Neural progenitor cell (in vitro differentiated cells): ENCODE measurements around the gene CASQ1. TPM values are rescaled to one million over a fixed set of nuclear protein-coding genes. Genes with fewer than 3 reads are reported as not detected.
A peak's percentile ranks its signal among the peaks of the same experiment; 100 is the strongest.

ENCODE experiments used
- DNase-seq: peaks from one replicate; pipeline ENCODE4 v3.0.0-alpha.2; 2016; ENCODE audit warnings: low spot score
- H2AFZ ChIP-seq: fragments of 200-600 bp; sonication (generic); replicated peaks from 2 replicates; pipeline ENCODE4 v1.6.1; 2016; ENCODE audit warnings: antibody characterized with exemption
- H3F3A ChIP-seq: fragments of 200-600 bp; sonication (generic); 2 replicates; pipeline ENCODE4 v1.6.1; 2016; ENCODE audit warnings: antibody characterized with exemption, low read depth
- H3K27ac ChIP-seq: fragments of 200-600 bp; sonication (generic); 2 replicates; pipeline ENCODE4 v1.5.1; 2016; ENCODE audit warnings: mild to moderate bottlenecking
- H3K27me3 ChIP-seq: fragments of 200-600 bp; sonication (generic); 2 replicates; pipeline ENCODE4 v1.6.1; 2016; ENCODE audit warnings: mild to moderate bottlenecking, moderate library complexity
- H3K36me3 ChIP-seq: fragments of 200-600 bp; sonication (generic); 2 replicates; pipeline ENCODE4 v1.5.1; 2016
- H3K4me1 ChIP-seq: fragments of 200-600 bp; sonication (generic); 2 replicates; pipeline ENCODE4 v1.6.1; 2016; ENCODE audit warnings: mixed run types
- H3K4me2 ChIP-seq: fragments of 200-600 bp; sonication (generic); 2 replicates; pipeline ENCODE4 v1.6.1; 2016
- H3K4me3 ChIP-seq: fragments of 200-600 bp; sonication (generic); 2 replicates; pipeline ENCODE4 v1.5.1; 2016
- H3K79me2 ChIP-seq: fragments of 200-600 bp; sonication (generic); 2 replicates; pipeline ENCODE4 v1.6.1; 2016; ENCODE audit warnings: low read depth
- H3K9ac ChIP-seq: fragments of 200-600 bp; sonication (generic); 2 replicates; pipeline ENCODE4 v1.6.1; 2016
- H3K9me3 ChIP-seq: fragments of 200-600 bp; sonication (generic); 2 replicates; pipeline ENCODE4 v1.5.1; 2016; ENCODE audit warnings: low read depth
- H4K20me1 ChIP-seq: fragments of 200-600 bp; sonication (generic); 2 replicates; pipeline ENCODE4 v1.6.1; 2016; ENCODE audit warnings: low read depth
- H3K27ac Mint-ChIP-seq: 3 replicates; pipeline ENCODE4 v1.8.0; 2021; ENCODE audit warnings: mixed read lengths
- H3K27me3 Mint-ChIP-seq: 2 replicates; pipeline ENCODE4 v1.8.0; 2022; ENCODE audit warnings: low read depth, mild to moderate bottlenecking, inconsistent platforms, moderate library complexity, mixed read lengths; ENCODE audit not compliant: insufficient read depth
- H3K36me3 Mint-ChIP-seq: 3 replicates; pipeline ENCODE4 v1.8.0; 2021; ENCODE audit warnings: mixed read lengths
- H3K4me1 Mint-ChIP-seq: 3 replicates; pipeline ENCODE4 v1.8.0; 2021; ENCODE audit warnings: mixed read lengths
- H3K4me3 Mint-ChIP-seq: 3 replicates; pipeline ENCODE4 v1.8.0; 2021; ENCODE audit warnings: mild to moderate bottlenecking, moderate library complexity, mixed read lengths
- H3K9me3 Mint-ChIP-seq: 3 replicates; pipeline ENCODE4 v1.8.0; 2020; ENCODE audit warnings: mixed read lengths
- EZH2 ChIP-seq: fragments of 200-600 bp; sonication (generic); IDR thresholded peaks from 2 replicates; pipeline ENCODE4 v1.6.1; 2017; ENCODE audit warnings: antibody characterized with exemption, mild to moderate bottlenecking, moderate library complexity
- EZH2phosphoT487 ChIP-seq: fragments of 200-600 bp; sonication (generic); IDR thresholded peaks from 2 replicates; pipeline ENCODE4 v1.6.1; 2017; ENCODE audit warnings: antibody characterized with exemption
- total RNA-seq: library from RNA; depleted of rRNA; stranded (reverse); fragments of >200 nt; gene quantifications from 2 replicates; pipeline ENCODE4 v1.2.3, GENCODE V29; 2015; ENCODE audit warnings: low replicate concordance
- TF ChIP-seq, protein P1 (sequence below): fragments of 200-600 bp; sonication (generic); IDR thresholded peaks from 2 replicates; pipeline ENCODE4 v1.5.1; 2017; ENCODE audit warnings: antibody characterized with exemption, mild to moderate bottlenecking

The CASQ1 gene
- total RNA-seq, 1 donor from 2014 or later = not detected

DNA sequence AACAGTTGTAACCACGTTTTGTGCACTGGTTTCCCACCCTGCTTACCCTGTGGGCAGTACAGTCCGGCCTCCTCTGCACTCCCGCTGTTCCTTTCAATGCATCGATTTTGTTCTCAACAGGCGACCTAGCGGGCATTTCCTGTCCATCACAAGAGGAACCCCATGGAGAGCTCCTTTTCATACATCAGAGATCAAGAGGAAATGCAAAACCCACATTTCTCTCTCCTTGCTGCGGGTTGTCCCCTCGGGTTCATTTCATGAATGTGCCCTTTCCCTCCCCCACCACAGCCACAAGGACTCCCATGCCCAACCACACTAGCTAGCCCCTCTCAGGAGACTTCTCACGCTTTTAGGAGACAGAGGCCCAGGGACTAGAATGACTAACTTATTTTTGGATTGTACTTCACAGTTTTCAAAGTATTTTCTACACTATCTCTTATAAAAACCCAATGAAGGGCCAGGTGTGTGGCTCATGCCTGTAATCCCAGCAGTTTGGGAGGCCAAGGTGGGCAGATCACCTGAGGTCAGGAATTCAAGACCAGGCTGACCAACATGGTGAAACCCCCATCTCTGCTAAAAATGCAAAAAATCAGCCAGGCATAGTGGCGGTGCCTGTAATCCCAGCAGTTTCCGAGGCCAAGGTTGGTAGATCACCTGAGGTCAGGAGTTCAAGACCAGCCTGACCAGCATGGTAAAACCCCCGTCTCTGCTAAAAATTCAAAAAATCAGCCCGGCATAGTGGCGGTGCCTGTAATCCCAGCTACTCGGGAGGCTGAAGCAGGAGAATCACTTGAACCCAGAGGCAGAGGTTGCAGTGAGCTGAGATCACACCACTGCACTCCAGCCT lies 20.6 kb upstream of the CASQ1 start:
- peaks cover 8% of the 10 kb centered on the region for H3K9me3 Mint-ChIP-seq
- H3K27ac Mint-ChIP-seq = peak overlapping the region; percentile 97
- peak; percentile 91 for DNase-seq
- H3K4me3 Mint-ChIP-seq = peak overlapping the region; percentile 72
- peaks cover 15% of the 10 kb centered on the region for H3K27me3 Mint-ChIP-seq
- H3K9me3 ChIP-seq = no peaks in the 10 kb centered on the region
- TF ChIP-seq EZH2phosphoT487 (no peak), EZH2 (no peak)
- TF ChIP-seq, protein P1, sequence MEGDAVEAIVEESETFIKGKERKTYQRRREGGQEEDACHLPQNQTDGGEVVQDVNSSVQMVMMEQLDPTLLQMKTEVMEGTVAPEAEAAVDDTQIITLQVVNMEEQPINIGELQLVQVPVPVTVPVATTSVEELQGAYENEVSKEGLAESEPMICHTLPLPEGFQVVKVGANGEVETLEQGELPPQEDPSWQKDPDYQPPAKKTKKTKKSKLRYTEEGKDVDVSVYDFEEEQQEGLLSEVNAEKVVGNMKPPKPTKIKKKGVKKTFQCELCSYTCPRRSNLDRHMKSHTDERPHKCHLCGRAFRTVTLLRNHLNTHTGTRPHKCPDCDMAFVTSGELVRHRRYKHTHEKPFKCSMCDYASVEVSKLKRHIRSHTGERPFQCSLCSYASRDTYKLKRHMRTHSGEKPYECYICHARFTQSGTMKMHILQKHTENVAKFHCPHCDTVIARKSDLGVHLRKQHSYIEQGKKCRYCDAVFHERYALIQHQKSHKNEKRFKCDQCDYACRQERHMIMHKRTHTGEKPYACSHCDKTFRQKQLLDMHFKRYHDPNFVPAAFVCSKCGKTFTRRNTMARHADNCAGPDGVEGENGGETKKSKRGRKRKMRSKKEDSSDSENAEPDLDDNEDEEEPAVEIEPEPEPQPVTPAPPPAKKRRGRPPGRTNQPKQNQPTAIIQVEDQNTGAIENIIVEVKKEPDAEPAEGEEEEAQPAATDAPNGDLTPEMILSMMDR = no peak
- H3K4me1 ChIP-seq = peaks cover 33% of the 10 kb centered on the region
- H3K27ac ChIP-seq = peak overlapping the region; percentile 88
- peak overlapping the region; percentile 70 for H3K4me2 ChIP-seq
- peak overlapping the region; percentile 23 for H3K4me3 ChIP-seq
- peaks cover 2% of the 10 kb centered on the region for H3K36me3 Mint-ChIP-seq
- peaks cover 63% of the 10 kb centered on the region for H3K27me3 ChIP-seq
- H3K9ac ChIP-seq = no peak overlapping the region
- H2AFZ ChIP-seq = no peak overlapping the region
- H3K36me3 ChIP-seq = no peaks in the 10 kb centered on the region
- H3K79me2 ChIP-seq = no peaks in the 10 kb centered on the region
- H4K20me1 ChIP-seq = peaks cover 4% of the 10 kb centered on the region
- H3F3A ChIP-seq = peaks cover 30% of the 10 kb centered on the region
- peaks cover 66% of the 10 kb centered on the region for H3K4me1 Mint-ChIP-seq

DNA sequence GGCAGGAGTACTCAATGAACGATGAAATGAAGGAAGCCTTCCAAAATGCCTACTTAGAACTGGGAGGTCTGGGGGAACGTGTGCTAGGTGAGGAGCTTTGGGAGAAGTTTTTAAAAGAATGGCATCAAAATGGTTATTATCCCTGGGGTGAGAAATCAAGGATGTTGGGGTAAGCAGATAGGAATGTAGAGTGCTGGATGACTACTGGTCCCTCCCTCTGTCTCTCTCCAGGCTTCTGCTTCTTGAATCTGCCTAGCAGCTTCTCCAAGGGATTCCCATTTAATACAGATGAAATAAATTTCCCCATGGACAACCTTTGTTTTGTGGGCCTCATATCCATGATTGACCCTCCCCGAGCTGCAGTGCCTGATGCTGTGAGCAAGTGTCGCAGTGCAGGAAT lies 19.0 kb upstream of the CASQ1 start:
- Mint-ChIP-seq H3K27ac (peak overlapping the region; percentile 87), H3K27me3 (peaks cover 15% of the 10 kb centered on the region), H3K4me3 (peak overlapping the region; percentile 75), H3K9me3 (peaks cover 17% of the 10 kb centered on the region), H3K36me3 (peaks cover 5% of the 10 kb centered on the region), H3K4me1 (peaks cover 70% of the 10 kb centered on the region)
- no peak overlapping the region for H3K9ac ChIP-seq
- H3K4me3 ChIP-seq = no peak overlapping the region
- H3K4me2 ChIP-seq = no peak overlapping the region
- no peak overlapping the region for H2AFZ ChIP-seq
- H3K27me3 ChIP-seq = peaks cover 52% of the 10 kb centered on the region
- DNase-seq = no peak
- H3K36me3 ChIP-seq = no peaks in the 10 kb centered on the region
- H3K9me3 ChIP-seq = no peaks in the 10 kb centered on the region
- H4K20me1 ChIP-seq = peaks cover 4% of the 10 kb centered on the region
- peaks cover 33% of the 10 kb centered on the region for H3K4me1 ChIP-seq
- no peak overlapping the region for H3K27ac ChIP-seq
- peaks cover 31% of the 10 kb centered on the region for H3F3A ChIP-seq
- no peaks in the 10 kb centered on the region for H3K79me2 ChIP-seq
- no peak for TF ChIP-seq EZH2phosphoT487
- no peak for TF ChIP-seq EZH2
- TF ChIP-seq, protein P1 = no peak

DNA sequence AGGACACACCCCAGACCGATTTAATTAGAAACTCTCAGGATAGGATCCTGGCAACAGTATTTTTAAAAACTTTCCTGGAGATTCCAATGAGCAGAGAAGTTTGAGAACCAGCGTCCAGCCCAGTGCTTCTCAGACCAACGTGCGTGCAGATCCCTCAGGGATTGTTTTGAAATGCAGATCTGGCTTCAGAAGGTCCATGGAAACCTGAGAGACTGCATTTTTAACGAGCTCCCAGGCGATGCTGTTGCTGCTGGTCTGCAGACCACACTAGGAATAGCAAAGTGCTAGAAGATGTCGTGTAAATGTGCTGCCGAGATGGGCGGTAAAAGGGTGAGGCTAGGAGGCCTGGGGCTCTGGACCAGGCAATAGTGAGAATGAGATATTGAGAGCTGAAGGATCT lies 18.4 kb upstream of the CASQ1 start:
- TF ChIP-seq, protein P1 = no peak
- no peak for TF ChIP-seq EZH2phosphoT487
- TF ChIP-seq EZH2 = no peak
- H2AFZ ChIP-seq = no peak overlapping the region
- H3K27me3 Mint-ChIP-seq = peaks cover 15% of the 10 kb centered on the region
- no peak overlapping the region for H3K4me3 ChIP-seq
- H3K27me3 ChIP-seq = peaks cover 46% of the 10 kb centered on the region
- H3K4me2 ChIP-seq = peak overlapping the region; percentile 49
- H3K4me1 ChIP-seq = peaks cover 37% of the 10 kb centered on the region
- no peak for DNase-seq
- peaks cover 17% of the 10 kb centered on the region for H3K9me3 Mint-ChIP-seq
- H3K36me3 ChIP-seq = no peaks in the 10 kb centered on the region
- H3K27ac Mint-ChIP-seq = peak overlapping the region; percentile 22
- no peak overlapping the region for H3K27ac ChIP-seq
- peaks cover 72% of the 10 kb centered on the region for H3K4me1 Mint-ChIP-seq
- H3K9ac ChIP-seq = no peak overlapping the region
- H3K79me2 ChIP-seq = no peaks in the 10 kb centered on the region
- peaks cover 5% of the 10 kb centered on the region for H3K36me3 Mint-ChIP-seq
- H3K4me3 Mint-ChIP-seq = peak overlapping the region; percentile 6
- H3F3A ChIP-seq = peaks cover 38% of the 10 kb centered on the region
- H3K9me3 ChIP-seq = no peaks in the 10 kb centered on the region
- H4K20me1 ChIP-seq = peaks cover 4% of the 10 kb centered on the region
